HG02970 (cell line): ENCODE results near the gene SLCO4A1.
"Not testable (repeated sequence)": the region's sequence is repeated elsewhere in the genome, so short reads cannot be mapped to it uniquely, and the experiment has no call there.

Source experiments
- ATAC-seq: cut with Tn5 transposase; IDR thresholded peaks from one replicate; pipeline ENCODE4 v1.9.1; 2021; ENCODE audit warnings: mild to moderate bottlenecking, moderate library complexity, moderate number of reproducible peaks; ENCODE audit not compliant: unreplicated experiment, low FRiP score

Gene SLCO4A1

DNA sequence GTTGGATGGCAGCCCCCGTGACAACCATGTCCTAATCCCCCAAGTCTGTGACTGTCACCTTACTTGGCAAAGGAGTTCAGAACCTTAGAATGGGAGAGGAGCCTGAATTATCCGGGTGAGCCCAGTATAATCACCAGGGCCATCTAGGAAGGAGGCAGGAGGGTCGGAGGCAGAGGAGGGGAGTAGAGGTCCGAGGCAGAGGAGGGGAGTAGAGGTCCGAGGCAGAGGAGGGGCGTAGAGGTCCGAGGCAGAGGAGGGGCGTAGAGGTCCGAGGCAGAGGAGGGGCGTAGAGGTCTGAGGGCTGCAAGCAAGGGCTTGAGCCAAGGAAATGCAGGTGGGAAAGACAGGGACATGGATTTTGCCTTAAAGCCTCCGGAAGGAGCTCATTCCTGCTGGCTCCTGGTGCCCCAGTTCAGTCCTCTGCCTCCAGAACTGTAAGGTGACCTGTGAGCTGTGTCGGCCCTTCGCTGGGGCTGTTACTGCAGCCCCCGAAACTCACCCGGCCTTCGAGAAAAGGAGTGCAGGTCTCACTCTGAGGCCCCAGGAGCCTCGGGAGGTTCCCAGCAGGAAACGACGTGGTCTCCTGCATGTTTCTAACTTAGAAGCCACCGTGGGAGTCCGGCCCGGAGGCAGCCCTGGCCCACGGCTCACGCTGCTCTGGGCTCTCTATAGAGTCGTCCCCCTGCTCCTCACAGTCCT is 20.0 kb upstream of the SLCO4A1 start:
- no peak for ATAC-seq

DNA sequence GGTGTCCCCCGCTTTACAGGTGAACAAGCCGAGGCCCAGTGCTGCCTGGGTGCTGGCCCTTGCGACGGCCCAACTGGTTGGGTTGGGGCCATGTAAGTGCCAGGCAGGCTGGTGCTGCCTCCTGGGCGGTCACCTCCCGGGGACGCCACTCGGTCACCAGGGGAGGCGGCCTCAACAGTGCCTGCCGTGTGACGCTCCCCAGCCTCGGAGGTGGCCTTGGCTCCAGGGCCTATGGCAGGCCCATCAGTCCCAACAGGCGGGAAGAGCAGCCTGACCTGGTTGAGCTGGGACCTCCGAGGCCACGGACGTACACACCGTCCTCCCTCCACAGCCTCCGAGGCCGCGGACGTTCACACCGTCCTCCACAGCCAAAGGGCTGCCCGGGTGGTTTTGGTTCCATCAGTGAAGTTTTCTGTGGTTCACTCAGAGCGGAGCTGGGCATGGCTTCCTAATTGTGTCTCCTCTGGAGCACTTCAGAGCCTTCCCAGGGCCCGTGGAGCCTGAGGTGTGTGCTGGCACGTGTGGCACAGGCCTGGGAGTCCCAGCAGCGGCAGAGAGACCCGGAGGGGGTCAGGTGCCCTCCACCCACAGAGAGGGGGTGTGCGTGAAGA is 19.3 kb upstream of the SLCO4A1 start:
- peak; percentile 1 for ATAC-seq

DNA sequence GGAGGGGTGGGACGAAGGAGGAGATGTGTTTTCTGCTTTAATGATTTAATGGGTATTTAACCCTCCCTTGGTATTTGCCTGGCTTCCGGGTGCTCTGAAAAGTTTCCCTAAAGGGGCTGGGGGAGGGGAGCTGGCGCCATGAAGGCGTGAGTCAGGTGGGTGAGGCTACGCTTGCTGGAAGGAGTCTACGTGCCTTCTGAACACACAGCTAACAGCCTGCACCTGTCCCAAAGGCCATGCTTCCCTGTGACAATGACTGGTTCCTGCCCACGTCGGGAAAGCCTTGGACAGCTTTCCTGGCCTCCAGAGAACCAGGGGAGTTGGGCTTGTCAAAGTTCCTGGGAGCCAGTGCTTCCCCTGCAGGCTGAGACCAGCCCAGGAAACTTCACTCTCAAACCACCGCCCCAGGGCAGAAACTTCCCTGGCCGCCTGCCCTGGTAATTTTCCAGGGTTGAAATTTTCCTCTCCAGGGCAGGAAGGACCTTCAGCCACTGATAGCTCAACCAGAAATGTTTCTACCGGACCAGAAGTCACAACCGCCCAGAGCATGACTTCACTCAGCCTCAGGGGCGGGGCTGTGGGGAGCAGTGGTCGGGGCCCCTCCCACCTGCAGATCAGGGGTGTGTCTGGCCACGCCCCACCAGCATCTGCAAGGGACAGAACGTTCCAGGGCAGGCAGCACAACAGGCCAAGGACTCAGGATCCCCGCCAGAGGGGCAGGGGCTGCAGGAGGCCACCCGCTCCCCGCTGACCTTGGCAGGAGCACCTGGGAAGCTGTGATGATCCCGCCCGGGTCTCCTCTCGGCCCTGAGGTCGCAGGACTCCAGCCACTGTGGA is 18.6 kb upstream of the SLCO4A1 start:
- ATAC-seq = peak; percentile 77

DNA sequence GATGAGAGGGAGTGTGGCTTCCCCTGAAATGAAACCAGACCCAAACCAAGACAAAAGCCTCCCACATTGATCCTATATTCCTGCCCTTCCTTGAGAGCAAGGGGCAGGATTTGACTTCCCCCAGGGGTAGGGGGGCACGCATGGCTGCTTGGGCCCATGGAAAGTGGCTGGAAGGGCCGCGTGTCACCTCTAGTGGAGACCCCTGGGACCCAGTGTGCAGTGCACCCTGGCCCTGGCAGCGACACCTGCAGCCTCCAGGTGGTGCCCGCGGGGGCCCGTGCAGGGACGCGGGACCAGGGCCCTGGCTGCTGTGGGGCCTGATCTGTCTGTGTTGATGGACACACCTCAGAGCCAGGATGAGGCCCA is 18.0 kb upstream of the SLCO4A1 start:
- ATAC-seq = peak; percentile 28

DNA sequence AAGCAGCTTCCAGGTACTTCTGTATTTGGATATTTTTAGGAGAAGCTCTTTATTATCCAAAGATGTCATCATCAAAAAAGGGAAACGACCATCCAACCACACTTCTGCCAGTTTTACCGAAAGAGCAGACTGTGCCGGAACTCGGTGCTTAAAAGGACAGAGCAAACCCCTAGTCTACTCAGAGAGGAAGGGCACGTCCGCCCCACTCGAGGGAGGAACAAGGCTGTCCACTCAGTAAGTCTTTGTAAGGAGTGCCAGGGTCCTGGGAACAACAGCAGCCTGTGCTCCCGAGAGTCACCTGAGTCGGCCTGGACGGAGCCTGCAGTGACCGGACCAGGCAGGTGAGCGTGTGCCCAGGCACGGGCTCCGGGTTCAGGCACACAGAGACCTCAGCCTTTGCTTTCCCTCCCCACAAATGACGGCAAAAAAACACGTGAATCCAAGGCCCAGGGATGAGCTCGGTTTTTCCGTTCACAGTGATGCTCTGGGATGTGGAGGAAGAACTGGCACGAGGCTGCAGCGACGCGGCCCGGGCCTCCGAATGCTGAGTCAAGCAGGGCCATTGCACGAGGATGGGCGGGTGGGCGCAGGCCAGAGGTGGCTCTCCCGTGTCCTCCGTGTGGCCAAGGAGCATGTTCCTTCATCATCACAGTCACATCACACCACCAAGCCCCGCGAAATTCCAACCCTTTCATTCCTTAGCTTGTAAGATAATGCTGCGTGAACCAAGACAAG is 17.4 kb upstream of the SLCO4A1 start:
- ATAC-seq = no peak

DNA sequence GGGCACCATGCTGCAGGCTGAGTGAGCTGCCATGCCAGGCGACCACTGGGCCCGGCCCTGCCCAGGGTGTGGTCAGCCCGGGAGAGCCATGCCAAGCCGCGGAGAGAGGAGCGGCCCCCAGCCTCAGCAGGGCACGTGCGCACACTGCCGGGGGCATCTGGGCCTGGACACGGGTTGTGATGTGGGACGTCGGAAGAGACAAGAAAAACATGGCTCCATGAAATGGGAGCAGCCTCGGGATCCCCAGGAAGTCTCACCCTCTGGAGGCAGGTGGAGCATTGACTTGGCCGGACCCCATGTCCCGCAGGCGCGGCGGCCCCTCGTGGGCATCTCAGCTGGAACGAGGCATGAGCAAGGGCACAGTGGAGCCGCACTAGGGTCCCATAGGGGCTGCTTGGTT is 16.8 kb upstream of the SLCO4A1 start:
- no peak for ATAC-seq

DNA sequence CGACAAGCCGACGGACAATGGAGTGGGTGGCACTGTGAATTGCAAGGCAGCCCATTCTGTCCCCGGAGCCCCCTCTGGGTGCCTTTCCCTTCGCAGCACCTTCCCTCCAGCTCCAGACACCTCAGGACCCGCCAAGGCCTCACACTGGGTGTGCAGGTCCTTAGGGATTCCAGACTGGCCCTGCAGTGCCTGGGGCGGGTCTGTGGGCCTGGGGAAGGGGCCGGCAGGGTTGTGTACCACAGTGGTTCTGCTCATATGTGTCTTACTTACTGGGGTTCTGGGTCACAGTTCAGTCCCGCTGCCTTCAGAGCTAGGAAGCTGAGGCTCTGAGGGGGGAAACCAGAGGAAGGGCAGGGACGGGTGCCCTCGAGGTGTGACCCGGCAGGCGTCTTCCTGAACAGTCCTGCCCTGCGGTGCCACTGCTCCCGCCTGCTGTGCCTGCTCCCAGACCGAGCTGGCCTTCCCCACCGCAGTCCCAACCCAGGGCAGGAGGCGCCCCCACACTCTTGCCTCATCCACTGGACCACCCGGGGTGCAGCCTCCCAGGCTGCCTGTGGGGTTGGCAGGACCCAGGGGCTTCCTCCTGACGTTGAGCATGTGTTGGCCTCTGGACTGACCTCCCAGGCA is 16.3 kb upstream of the SLCO4A1 start:
- ATAC-seq = no peak

DNA sequence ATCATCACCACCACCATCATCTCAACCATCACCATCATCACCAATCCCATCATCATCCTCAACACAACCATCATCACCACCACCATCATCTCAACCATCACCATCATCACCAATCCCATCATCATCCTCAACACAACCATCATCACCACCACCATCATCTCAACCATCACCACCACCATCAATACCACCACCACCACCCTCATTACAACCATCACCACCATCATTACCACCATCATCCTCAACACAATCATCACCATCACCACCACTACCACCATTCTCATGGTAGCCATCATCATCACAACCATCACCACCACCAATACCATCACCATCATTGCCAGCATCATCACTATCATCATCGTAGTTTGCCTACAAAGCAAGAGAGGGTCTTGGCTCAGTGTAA is 14.9 kb upstream of the SLCO4A1 start:
- ATAC-seq = not testable (repeated sequence)

DNA sequence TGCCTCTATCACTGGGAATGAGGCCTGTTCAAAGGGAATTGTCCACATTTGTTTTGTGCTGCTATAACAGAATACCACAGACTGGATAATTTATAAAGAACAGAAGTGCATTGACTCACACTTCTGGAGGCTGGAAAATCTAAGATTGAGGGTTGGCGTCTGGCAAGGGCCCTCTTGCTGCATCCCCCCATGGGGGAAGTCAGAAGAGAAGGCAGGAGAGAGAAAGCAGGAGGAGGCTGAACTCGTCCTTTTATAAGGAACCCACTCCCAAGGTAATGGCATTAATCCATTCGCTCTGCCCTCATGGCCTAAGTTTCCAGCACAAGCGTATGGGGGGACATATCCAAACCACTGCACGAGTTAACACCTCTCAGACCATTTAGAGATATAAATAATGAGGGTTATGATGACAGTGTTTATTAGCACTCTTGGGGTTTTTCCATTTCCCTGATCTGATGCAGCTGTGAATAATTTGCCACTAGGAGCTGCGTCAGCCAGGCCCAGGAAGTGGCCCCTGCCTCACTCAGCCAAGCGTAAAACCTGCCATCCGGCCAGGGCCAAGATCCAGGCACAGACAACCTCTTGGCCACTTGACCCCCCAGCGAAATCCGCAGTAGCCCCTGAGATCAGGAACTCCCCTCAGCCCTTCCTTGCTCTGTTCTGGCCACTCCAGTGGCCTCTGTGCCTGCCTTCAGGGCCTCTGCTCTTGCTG is 14.2 kb upstream of the SLCO4A1 start:
- no peak for ATAC-seq

DNA sequence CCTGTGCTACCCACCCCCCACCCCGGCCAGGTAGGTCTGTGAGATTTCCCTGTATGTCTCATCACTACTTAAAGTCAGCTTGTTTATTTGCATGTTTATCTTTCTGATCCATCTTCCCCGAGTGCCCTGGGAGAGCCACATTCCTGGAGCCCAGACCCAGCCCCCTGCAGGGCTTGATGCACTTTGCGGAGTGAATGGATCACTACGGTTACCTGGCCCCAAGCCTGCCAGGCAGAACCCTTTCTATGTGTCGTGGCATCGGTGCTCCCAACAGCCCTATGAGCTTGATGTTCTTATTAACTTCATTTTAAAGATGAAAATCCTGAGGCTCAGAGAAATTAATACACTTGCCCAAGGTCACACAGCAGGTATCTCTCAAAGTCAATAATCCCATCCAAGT is 13.6 kb upstream of the SLCO4A1 start:
- no peak for ATAC-seq

DNA sequence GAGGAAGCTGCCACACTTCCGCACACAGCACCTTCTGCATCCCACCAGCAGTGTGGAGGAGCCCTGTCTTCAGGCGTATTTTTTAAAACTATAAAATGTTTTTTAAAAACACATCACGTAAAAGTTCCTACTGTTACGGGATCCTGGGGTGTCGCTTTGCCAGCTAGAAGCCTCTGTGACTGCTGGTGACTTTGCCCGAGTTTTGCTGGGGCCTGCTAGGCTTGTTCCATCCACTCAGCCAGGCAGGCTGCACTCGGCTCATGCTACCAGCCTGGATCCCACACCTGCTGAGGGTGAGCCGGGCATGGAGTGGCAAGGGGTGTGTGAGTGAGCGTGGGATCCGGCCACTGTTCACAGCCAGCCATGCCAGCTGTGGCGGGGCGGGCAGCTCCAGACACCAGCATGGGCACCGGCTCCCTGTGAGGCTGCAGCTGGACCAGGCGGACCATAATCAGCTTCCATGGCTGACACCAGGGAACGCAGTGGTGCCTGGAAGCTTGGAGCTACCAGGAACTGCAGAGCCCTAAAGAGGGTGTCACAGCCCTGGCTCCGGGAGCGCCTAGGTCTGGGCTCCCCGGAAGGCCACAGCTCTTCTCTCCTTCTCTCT is 12.3 kb upstream of the SLCO4A1 start:
- ATAC-seq = no peak

DNA sequence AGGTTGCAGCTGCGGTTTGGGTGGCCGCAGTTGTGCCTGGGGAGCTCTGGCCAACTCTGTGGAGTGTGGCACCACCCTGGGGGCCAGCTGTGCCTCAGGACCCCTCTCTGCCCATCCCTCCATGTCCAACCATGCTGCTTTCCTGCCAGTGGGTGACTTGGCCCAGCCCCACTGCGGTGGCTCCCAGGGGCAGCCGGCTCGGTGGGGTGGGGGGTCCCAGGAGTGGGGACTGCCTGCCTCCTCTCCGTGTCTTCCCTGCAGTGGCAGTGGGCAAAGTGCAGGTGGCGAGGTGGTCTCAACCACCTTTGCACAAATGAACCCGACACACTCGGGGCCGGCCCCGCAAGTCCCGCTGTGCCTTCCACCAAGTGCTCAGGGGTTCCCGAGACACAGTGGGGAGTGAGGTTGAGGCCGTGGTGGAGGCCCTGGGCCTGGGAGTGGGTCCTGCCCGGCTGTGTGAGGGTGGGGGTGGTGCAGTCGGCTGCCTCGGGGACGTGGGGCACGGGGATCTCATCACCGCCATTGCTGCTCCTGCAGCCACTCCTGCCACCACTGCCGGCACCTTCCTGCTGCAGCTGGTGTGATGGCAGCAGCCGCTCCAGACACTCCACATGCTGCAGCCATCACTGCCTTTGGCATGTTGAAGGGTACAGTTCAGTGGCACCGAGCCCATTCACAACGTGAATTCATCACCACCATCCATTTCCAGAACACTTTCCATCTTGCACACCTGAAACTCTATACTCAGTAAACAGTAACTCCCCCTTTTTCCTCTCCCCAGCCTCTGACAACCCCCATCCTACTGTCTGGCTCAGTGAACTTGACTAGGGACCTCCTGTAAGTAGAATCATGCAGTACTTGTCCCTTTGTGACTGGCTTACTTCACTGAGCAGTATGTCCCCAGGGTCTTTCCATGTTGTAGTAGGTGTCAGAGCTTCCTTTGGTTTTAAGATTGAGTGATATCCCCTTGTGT is 10.7 kb upstream of the SLCO4A1 start:
- ATAC-seq = no peak

DNA sequence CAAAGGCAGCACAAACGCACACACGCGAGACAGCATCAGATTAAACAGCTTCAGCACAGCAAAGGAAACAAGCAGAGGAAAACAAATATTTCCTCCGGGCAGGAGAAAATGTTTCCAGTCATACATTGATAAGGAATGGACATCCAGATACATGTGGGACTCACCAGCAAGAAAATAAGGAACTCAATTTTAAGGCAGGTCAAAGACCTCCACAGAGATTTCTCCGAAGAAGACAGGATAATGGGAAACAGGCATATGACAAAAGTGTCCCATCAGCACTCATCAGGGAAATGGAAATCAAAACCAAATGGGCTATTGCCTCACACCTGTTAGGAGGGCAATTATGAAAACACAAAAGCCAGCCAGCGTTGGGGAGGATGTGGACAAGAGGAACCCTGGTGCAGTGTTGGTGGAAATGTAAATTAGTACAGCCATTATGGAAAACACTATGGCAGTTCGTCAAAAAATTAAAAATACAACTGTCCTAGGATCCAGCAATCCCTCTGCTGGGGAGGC is 9.7 kb upstream of the SLCO4A1 start:
- no peak for ATAC-seq

DNA sequence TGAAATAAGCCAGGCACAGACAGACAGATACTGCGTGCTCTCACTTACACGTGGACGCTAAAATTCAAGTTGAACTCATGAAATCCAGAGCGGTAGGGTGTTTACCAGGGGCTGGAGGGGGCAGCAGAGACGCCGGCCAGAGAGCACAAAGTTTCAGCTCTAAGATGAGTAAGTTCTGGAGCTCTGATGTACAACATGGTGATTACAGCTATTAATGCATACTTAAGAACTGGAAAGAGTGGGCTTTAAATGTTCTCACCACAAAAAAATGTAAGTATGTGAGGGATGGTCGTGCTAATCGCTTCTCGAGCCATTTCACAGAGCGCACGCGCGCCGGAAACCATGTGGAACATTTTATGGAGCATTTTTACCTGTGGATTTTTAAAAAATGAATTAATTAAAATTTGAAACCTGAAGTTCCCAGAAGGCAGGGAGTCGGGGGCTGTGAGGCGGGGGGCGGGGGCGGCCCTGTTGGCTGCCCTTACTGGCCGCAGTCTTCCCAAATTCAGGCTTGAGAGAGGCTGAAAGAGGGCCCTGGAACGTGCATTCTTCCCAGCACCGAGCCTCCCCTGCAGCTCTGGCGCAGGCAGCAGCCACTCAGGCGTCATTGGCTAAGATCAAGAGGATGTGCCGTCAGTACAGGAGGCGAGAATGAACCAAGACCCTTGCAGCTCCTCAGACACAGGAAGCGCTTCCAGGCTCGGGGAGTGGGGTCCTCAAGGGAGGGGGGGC is 8.5 kb upstream of the SLCO4A1 start:
- ATAC-seq = no peak

DNA sequence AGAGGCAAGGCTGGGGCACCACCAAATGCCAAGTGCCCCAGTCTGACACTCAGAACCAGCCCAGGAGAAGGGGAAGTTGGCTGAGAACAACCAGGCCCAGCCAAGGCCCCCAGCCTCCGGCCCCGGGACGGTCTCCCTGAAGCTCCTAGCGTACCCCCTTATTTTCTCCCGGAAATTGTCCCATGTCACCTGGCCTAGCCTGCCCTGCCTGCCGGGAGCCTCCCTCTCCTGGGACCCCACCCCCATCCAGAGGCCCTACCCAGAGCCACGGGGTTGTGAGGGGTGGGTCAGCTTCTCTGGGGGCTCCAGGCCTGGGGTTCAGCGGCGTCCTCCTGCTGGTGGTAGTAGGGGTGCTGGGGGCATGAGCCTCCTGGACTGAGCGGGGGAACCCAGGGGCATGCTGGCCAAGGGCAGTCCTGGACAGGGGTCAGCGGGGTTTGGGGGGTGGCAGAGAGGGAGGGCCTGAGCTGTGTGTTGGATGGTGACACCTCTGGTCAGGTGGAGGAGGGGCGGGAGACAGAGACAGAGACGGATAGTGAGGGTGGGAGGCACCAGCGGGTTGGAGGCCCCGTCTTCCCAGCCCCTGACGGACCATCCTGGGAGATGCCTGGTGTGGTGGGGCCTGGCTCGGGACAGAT is 7.9 kb upstream of the SLCO4A1 start:
- ATAC-seq = no peak

DNA sequence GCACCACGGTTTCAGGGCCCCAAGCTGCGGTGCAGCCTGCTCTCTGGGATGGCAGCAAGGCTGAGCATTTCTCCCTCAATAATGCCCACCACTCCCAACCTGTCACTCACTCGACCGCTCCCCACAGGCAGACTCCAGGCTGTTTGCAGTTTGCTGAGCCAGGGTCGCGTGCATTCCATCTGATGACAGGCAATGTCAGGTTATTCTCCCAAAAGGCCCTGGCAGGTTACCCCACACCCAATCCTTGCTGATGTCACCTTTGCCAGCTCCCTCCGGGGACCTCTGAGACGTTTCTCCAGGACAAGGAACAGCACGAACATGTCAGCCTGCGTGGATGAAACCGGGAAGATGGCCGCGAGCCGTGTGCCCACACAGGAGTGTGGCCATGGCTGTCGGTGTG is 7.1 kb upstream of the SLCO4A1 start:
- no peak for ATAC-seq

DNA sequence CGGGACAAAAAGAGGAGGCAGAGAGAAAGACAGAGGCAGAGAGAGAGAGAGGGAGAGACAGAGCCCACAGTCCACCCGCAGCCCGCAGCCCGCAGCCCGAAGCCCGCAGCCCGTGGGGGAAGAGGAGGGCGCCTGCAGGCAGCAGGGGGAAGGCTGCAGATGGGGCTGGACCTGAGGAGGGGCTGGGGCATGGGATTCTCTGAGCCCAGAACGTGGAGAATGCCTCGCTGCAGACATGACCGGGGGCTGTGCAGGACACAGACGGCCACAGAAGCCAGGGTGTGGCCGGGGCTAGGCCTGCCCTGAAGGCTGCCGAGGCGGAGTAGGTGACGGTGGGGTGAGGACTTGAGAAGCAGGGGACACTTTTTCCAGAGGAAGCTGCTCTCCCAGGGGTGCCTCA is 6.5 kb upstream of the SLCO4A1 start:
- no peak for ATAC-seq
